WERI-Rb-1 (cell line): ENCODE measurements around the gene DPPA2.

ENCODE experiments used
- DNase-seq: peaks from one replicate; pipeline ENCODE4 v3.0.0-alpha.2; 2020
- H3K27ac ChIP-seq: fragments of 250-450 bp; sonication (Bioruptor Pico); 2 replicates; pipeline ENCODE4 v1.5.1; 2020; ENCODE audit warnings: mild to moderate bottlenecking, moderate library complexity
- H3K27me3 ChIP-seq: fragments of 250-450 bp; sonication (Bioruptor Pico); 2 replicates; pipeline ENCODE4 v1.5.1; 2021; ENCODE audit warnings: mild to moderate bottlenecking, low read depth, moderate library complexity; ENCODE audit not compliant: insufficient read depth, severe bottlenecking
- H3K36me3 ChIP-seq: fragments of 250-450 bp; sonication (Bioruptor Pico); 2 replicates; pipeline ENCODE4 v1.5.1; 2020; ENCODE audit warnings: mild to moderate bottlenecking, moderate library complexity
- H3K4me3 ChIP-seq: 2 replicates; pipeline ENCODE4 v1.5.1; 2011; ENCODE audit warnings: low read depth, mild to moderate bottlenecking, control low read depth, low read length
- H3K9me3 ChIP-seq: fragments of 250-450 bp; sonication (Bioruptor Pico); 2 replicates; pipeline ENCODE4 v1.5.1; 2021; ENCODE audit warnings: mild to moderate bottlenecking, moderate library complexity; ENCODE audit not compliant: severe bottlenecking
- TF ChIP-seq, protein P1 (sequence below): IDR thresholded peaks from 2 replicates; pipeline ENCODE4 v1.5.1; 2011; ENCODE audit warnings: low read depth, mild to moderate bottlenecking, control low read depth, inconsistent platforms, low read length

The DPPA2 gene

DNA sequence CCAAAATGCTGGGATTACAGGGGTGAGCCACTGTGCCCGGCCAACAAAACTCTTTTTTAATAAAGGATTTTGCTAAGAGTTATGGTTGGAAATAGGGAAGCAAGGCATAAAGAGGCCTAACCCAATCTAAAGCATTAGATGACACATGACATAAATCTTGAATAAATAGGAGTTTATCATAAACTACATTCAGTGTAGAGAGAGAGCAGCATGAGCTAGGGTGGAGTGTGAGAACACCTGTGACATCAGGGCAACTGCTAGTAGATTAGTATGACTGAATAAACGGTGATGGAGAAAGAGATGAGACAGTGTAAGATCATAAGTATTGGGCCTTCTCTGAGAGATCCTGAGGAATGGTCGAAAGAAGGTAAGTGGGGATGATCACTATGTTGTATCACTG lies 63.7 kb downstream of the DPPA2 start:
- no peaks in the 10 kb centered on the region for H3K27me3 ChIP-seq
- TF ChIP-seq, protein P1, sequence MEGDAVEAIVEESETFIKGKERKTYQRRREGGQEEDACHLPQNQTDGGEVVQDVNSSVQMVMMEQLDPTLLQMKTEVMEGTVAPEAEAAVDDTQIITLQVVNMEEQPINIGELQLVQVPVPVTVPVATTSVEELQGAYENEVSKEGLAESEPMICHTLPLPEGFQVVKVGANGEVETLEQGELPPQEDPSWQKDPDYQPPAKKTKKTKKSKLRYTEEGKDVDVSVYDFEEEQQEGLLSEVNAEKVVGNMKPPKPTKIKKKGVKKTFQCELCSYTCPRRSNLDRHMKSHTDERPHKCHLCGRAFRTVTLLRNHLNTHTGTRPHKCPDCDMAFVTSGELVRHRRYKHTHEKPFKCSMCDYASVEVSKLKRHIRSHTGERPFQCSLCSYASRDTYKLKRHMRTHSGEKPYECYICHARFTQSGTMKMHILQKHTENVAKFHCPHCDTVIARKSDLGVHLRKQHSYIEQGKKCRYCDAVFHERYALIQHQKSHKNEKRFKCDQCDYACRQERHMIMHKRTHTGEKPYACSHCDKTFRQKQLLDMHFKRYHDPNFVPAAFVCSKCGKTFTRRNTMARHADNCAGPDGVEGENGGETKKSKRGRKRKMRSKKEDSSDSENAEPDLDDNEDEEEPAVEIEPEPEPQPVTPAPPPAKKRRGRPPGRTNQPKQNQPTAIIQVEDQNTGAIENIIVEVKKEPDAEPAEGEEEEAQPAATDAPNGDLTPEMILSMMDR: no peak
- H3K4me3 ChIP-seq: no peak overlapping the region
- no peaks in the 10 kb centered on the region for H3K36me3 ChIP-seq
- no peaks in the 10 kb centered on the region for H3K9me3 ChIP-seq
- DNase-seq: no peak
- no peak overlapping the region for H3K27ac ChIP-seq
